Stimulated activated CD4-positive, alpha-beta T cell treated with anti-CD3 and anti-CD28 coated beads, Interleukin-12 subunit alpha, Interleukin-12 subunit beta, amount 100 ng/mL, for 4 hours (primary cell): ENCODE measurements around the gene ZNF709.
"Not testable (repeated sequence)": the region's sequence is repeated elsewhere in the genome, so short reads cannot be mapped to it uniquely, and the experiment has no call there.

Experiments
- DNase-seq: peaks from one replicate; pipeline ENCODE4 v3.0.0-alpha.2; 2020

ZNF709 gene

DNA sequence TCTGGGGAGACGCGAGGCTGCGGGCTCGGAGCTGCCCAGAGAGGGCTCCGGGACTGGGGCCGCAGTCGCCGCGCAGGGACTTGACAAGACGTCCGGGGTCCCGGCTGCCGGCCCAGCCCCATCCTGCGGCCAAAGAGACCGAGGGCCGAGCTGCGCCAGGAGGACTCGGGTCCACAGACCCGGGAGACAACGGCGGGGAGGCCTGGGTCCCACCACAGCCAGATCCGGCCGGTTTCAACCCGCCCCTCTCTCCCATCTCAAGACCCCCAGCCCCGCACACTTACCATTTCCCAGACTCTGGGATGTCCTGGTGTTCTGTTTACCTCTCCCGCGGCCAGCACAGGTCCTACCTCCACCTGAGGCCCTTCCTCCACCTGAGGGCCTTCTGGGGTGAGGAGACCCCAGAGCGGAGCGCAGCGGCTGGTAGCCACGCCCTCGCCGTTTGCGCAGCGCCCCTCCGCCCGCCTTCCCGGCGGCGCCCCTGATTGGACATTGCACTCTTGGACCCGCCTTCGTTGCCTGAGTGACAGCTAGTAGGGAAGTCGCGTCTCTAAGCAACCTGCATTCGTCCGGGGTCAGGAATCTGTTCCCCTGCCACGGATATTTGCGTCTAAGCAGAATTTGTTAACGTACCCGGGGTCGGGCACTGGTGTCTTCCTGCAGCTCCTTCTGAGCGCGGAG, at the start of gene ZNF709:
Gene ZNF709, minus strand, starts transcription at position 446 of the 681 bp plus-strand sequence. Its CDS starts 159 bp downstream, at position 287.
- DNase-seq = peak; percentile 87

DNA sequence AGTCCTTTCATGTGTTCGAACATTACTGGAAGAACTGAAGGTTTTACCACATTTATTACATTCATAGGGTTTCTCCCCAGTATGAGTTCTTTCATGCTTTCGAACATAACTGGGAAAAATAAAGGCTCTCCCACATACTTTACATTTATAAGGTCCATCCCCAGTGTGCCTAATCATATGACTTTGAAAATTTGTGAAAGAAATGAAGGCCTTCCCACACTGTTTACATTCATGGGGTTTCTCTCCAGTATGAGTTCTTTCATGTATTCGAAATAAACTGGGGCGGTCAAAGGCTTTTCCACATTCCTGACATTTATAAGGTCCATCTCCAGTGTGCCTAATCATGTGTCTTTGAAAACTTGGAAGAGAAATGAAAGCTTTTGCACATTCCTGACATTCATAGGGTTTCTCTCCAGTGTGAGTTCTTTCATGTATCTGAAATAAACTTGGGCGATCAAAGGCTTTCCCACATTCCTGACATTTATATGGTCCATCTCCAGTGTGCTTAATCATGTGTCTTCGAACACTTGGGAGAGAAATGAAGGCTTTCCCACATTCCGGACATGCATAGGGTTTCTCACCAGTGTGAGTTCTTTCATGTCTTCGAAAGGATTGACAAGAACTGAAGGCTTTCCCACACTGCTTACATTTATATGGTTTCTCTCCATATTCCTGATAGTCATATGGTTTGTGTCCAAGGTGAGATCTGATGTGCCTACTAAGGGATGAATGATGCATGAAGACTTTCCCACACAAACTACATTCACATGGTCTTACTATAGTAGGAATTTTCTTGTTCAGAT, 42.6 kb upstream of the ZNF709 start:
- no peak for DNase-seq

GRCh38 chr19:12526542-12526941, 41.9 kb upstream of the ZNF709 start:
- no peak for DNase-seq

- DNase-seq = no peak
These were observed 37.4 kb upstream of the ZNF709 start for GRCh38 chr19:12521996-12522395.

GRCh38 chr19:12513531-12514061, 29.0 kb upstream of the ZNF709 start:
- no peak for DNase-seq

- no peak for DNase-seq
These were observed 12.4 kb upstream of the ZNF709 start for GRCh38 chr19:12497032-12497431.

GRCh38 chr19:12496480-12496879, 11.9 kb upstream of the ZNF709 start:
- no peak for DNase-seq

GRCh38 chr19:12495002-12495802, 10.6 kb upstream of the ZNF709 start:
- peak; percentile 89 for DNase-seq

GRCh38 chr19:12494260-12494860, 9.7 kb upstream of the ZNF709 start:
- DNase-seq = no peak

GRCh38 chr19:12486265-12486783, 1.7 kb upstream of the ZNF709 start:
- not testable (repeated sequence) for DNase-seq

DNA sequence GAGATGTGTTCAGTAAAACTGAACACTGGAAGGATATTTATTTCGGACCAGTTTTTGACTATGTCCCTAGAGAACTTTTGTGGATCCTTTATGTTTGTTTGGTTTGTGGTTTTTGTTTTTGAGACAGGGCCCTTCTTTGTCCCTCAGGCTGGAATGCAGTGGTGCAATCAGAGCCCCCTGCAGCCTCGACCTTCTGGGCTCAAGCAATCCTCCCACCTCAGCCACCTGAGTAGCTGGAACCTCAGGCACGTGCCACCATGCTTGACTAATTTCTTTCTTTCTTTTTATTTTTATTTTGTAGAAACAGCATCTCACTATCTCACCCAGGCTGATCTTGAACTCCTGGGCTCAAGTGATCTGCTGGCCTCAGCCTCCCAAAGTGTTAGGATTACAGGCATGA, 955 bp upstream of the ZNF709 start:
- no peak for DNase-seq

- no peak for DNase-seq
These were observed 418 bp upstream of the ZNF709 start for GRCh38 chr19:12485052-12485416.

GRCh38 chr19:12484011-12484370, 625 bp downstream of the ZNF709 start:
- no peak for DNase-seq

GRCh38 chr19:12482509-12482886, 2.1 kb downstream of the ZNF709 start:
- no peak for DNase-seq

DNA sequence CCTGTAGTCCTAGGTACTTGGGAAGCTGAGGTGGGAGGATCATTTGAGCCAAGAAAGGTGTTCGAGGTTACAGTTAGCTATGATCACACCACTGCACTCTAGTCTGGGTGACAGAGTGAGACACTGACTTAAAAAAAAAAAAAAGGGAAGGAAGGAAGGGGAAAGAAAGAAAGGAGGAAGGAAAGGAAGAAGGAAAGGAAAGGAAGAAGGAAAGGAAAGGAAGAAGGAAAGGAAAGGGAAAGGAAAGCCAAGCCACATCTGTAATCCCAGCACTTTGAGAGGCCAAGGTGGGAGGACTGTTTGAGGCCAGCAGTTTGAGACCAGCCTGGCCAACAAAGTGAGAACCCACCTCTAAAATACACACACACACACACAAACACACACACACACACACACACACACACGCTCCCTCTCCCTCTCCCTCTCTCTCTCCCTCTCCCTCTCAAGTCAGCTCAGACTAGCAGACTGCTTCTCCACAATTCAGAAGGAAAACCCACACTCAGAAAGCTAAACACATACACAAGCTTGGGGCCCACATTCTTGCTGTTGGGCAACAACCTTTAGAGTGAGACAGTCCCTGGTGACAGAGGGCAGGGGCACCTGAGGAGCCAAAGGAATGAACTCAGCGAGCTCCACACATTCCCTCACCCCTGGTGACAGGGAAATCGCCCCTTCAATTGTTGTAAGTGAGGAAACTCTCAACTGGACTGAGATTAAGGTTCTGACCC, 2.7 kb downstream of the ZNF709 start:
- no peak for DNase-seq

DNA sequence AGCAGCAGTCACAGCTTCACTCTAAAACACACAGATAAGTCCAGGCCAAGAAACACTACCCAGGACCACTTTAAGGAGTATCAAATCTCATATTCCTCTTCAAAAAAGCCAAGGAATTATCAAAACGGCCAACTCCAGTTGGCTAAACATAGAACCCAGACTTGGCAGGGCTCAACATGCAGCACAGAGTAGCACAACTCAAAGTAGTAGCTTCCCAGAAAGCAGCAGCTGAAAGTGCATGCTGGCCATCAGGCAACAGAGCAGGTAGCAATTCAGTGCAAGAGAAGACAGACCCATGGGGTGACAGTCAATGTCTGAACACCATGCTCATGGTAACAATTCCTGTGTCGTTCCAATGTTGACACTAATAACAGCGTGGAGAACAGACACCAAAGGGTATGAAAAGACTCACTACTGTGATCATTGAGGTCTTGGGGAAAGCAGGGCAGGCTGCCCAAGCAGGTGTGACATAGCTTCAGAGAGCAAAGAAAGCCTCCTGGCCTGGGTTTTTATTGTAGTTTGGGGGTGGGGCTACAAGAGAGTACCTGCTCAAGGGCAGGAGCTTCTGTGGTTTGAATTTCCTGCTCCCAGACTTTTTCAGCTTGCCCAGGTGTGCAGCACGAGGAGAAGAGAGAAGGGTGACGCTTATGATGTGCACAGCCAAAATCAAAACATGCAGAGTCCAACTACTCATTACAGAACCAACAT, 6.2 kb downstream of the ZNF709 start:
- DNase-seq = no peak

DNA sequence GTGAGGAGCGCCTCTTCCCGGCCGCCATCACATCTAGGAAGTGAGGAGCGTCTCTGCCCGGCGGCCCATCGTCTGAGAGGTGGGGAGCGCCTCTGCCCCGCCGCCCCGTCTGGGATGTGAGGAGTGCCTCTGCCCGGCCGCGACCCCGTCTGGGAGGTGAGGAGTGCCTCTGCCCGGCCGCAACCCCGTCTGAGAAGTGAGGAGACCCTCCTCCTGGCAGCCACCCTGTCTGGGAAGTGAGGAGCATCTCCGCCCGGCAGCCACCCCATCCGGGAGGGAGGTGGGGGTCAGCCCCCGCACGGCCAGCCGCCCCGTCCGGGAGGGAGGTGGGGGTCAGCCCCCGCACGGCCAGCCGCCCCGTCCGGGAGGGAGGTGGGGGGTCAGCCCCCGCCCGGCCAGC, 17.0 kb downstream of the ZNF709 start:
- not testable (repeated sequence) for DNase-seq

DNA sequence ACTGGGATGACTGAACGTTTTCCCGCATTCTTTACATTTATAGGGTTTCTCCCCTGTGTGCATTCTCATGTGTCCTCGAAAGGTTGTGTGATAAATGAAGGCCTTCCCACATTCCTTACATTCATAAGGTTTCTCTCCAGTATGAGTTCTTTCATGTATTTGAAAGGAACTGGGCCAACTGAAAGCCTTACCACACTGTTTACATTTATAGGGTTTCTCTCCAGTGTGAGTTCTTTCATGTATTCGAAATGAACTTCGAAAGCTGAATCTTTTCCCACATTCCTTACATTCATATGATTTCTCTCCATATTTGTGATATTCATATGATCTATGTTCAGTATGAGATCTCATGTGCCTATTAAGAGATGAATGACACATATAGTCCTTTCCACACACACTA, 19.4 kb downstream of the ZNF709 start:
- DNase-seq = no peak

DNA sequence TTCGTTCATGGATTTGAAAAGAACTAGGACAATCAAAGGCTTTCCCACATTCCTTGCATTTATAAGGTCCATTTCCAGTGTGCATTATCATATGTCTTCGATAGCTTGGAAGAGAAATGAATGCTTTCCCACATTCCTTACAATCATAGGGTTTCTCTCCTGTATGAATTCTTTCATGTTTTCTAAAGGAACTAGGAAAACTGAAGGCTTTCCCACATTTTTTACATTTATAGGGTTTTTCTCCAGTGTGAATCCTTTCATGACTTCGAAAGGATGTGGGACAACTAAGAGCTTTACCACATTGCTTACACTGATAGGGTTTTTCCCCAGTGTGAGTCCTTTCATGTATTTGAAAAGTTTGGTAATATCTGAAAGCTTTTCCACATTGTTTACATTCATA, 19.8 kb downstream of the ZNF709 start:
- no peak for DNase-seq

GRCh38 chr19:12464139-12464538, 20.5 kb downstream of the ZNF709 start:
- not testable (repeated sequence) for DNase-seq

GRCh38 chr19:12453495-12453894, 31.1 kb downstream of the ZNF709 start:
- no peak for DNase-seq
